ENCODE measurements around the gene MRPL54. TPM values are rescaled to one million over a fixed set of nuclear protein-coding genes. Genes with fewer than 3 reads are reported as not detected.

MRPL54 gene
- total and polyA plus RNA-seq, 2 experiments from 2014 or later, result 29.7 to 89.9 TPM

- peaks cover 5% of the 10 kb centered on the region; the same call in 2 of the 3 replicates for H3K36me3 Mint-ChIP-seq (ENCODE audit: low read depth)
- Histone ChIP-seq H3K4me3 (peak overlapping the region; percentile 99), H3K27ac (ENCODE audit: low read depth) (no peak overlapping the region), H3K4me2 (no peak overlapping the region; the same call in 1 of the 2 replicates), H3K4me1 (ENCODE audit: insufficient read depth) (peaks cover 3% of the 10 kb centered on the region), H3K36me3 (ENCODE audit: insufficient read depth) (no peaks in the 10 kb centered on the region), H4K20me1 (replicated peaks; ENCODE audit: insufficient read depth) (no peaks in the 10 kb centered on the region), H3K79me2 (replicated peaks; ENCODE audit: insufficient read depth) (peaks cover 22% of the 10 kb centered on the region), H3F3A (replicated peaks; ENCODE audit: low read depth) (no peaks in the 10 kb centered on the region), H2AFZ (peak overlapping the region; percentile 76; the same call in 1 of the 2 replicates), H3K27me3 (ENCODE audit: insufficient read depth) (no peaks in the 10 kb centered on the region), H3K9me2 (ENCODE audit: insufficient read depth) (no peaks in the 10 kb centered on the region; the same call in 1 of the 2 replicates)
- no peak for ATAC-seq
- H3K4me3 Mint-ChIP-seq, result peak overlapping the region; percentile 96
- DNase-seq (ENCODE audit: low spot score), result no peak
- H3K27me3 Mint-ChIP-seq (ENCODE audit: insufficient read depth, low read depth, poor library complexity), result peaks cover 11% of the 10 kb centered on the region
- TF ChIP-seq REST (IDR thresholded peaks at IDR 0.05; ENCODE audit: unreplicated experiment) (no peak), ETS1 (IDR thresholded peaks at IDR 0.05) (no peak), CREB1 (CRISPR knock-in tag; IDR thresholded peaks at IDR 0.05; ENCODE audit: low read depth) (no peak), ZNF114 (CRISPR knock-in tag; IDR thresholded peaks at IDR 0.05) (no peak), EZH2phosphoT487 (IDR thresholded peaks at IDR 0.05; ENCODE audit: unreplicated experiment) (no peak), POLR2AphosphoS5 (IDR thresholded peaks at IDR 0.05; ENCODE audit: low read depth) (no peak), JUNB (IDR thresholded peaks at IDR 0.05; ENCODE audit: unreplicated experiment) (no peak), EZH2 (IDR thresholded peaks at IDR 0.05; ENCODE audit: low read depth, unreplicated experiment) (no peak), NANOG (IDR thresholded peaks at IDR 0.05; ENCODE audit: borderline replicate concordance) (no peak), STAT1 (IDR thresholded peaks at IDR 0.05; ENCODE audit: unreplicated experiment) (no peak), ZNF331 (CRISPR knock-in tag; IDR thresholded peaks at IDR 0.05; ENCODE audit: low read depth) (no peak), CTCF (conservative IDR thresholded peaks at IDR 0.05; ENCODE audit: low read depth in 2 of 2) (no peak)
- TF ChIP-seq, protein P1, sequence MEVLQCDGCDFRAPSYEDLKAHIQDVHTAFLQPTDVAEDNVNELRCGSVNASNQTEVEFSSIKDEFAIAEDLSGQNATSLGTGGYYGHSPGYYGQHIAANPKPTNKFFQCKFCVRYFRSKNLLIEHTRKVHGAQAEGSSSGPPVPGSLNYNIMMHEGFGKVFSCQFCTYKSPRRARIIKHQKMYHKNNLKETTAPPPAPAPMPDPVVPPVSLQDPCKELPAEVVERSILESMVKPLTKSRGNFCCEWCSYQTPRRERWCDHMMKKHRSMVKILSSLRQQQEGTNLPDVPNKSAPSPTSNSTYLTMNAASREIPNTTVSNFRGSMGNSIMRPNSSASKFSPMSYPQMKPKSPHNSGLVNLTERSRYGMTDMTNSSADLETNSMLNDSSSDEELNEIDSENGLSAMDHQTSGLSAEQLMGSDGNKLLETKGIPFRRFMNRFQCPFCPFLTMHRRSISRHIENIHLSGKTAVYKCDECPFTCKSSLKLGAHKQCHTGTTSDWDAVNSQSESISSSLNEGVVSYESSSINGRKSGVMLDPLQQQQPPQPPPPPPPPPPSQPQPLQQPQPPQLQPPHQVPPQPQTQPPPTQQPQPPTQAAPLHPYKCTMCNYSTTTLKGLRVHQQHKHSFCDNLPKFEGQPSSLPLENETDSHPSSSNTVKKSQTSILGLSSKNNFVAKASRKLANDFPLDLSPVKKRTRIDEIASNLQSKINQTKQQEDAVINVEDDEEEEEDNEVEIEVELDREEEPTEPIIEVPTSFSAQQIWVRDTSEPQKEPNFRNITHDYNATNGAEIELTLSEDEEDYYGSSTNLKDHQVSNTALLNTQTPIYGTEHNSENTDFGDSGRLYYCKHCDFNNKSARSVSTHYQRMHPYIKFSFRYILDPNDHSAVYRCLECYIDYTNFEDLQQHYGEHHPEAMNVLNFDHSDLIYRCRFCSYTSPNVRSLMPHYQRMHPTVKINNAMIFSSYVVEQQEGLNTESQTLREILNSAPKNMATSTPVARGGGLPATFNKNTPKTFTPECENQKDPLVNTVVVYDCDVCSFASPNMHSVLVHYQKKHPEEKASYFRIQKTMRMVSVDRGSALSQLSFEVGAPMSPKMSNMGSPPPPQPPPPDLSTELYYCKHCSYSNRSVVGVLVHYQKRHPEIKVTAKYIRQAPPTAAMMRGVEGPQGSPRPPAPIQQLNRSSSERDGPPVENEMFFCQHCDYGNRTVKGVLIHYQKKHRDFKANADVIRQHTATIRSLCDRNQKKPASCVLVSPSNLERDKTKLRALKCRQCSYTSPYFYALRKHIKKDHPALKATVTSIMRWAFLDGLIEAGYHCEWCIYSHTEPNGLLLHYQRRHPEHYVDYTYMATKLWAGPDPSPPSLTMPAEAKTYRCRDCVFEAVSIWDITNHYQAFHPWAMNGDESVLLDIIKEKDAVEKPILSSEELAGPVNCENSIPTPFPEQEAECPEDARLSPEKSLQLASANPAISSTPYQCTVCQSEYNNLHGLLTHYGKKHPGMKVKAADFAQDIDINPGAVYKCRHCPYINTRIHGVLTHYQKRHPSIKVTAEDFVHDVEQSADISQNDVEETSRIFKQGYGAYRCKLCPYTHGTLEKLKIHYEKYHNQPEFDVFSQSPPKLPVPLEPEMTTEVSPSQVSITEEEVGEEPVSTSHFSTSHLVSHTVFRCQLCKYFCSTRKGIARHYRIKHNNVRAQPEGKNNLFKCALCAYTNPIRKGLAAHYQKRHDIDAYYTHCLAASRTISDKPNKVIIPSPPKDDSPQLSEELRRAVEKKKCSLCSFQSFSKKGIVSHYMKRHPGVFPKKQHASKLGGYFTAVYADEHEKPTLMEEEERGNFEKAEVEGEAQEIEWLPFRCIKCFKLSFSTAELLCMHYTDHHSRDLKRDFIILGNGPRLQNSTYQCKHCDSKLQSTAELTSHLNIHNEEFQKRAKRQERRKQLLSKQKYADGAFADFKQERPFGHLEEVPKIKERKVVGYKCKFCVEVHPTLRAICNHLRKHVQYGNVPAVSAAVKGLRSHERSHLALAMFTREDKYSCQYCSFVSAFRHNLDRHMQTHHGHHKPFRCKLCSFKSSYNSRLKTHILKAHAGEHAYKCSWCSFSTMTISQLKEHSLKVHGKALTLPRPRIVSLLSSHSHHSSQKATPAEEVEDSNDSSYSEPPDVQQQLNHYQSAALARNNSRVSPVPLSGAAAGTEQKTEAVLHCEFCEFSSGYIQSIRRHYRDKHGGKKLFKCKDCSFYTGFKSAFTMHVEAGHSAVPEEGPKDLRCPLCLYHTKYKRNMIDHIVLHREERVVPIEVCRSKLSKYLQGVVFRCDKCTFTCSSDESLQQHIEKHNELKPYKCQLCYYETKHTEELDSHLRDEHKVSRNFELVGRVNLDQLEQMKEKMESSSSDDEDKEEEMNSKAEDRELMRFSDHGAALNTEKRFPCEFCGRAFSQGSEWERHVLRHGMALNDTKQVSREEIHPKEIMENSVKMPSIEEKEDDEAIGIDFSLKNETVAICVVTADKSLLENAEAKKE (CRISPR knock-in tag; IDR thresholded peaks at IDR 0.05), result no peak
- peaks cover 4% of the 10 kb centered on the region for H3K4me1 Mint-ChIP-seq
- peaks cover 2% of the 10 kb centered on the region; the same call in 1 of the 3 replicates for H3K9me3 Mint-ChIP-seq
- H3K27ac Mint-ChIP-seq, result peak overlapping the region; percentile 97
These were observed 380 bp upstream of the MRPL54 start for GRCh38 chr19:3762130-3762473.
